GM12878 (cell line): ENCODE measurements around the gene LSM7.

Source experiments
- DPF2 ChIP-seq: fragments of 450-650 bp; IDR thresholded peaks from 2 replicates; pipeline ENCODE4 v1.6.1; 2017; ENCODE audit warnings: mild to moderate bottlenecking
- POLR2A ChIP-seq: IDR thresholded peaks from 2 replicates; pipeline ENCODE4 v1.6.1; 2011; ENCODE audit warnings: low read depth, mild to moderate bottlenecking, low read length

DNA sequence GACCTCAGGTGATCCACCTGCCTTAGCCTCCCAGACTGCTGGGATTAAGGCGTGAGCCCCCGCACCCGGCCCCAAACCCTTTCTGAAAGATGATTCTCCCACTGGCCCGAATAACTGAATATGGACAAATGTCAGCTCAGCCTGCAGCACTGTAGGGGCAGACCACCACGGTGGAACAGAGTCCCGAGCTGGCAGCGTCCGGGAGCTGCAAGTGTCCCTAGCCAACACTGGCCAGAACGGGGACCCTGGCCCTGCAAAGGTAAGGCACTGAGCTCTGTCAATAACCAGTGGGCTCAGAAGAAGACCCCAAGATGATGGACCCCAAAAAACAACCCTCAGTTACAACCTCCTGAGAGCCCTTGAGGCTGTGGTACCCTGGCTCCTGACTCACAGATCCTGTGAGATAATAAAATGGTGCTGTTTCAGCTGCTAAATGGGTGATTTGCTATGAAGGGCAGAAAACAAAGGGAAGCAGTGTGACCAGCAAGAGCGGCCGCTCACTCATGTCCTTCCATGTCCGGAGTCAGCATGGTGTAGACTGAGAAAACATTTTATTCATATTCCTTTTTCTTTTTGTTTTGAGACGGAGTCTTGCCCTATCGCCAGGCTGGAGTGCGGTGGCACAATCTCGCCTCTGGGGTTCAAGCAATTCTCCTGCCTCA, 1.6 kb downstream of the LSM7 start:
- no peak for TF ChIP-seq POLR2A
- no peak for TF ChIP-seq DPF2
